Fibroblast of lung (primary cell): Measurements from ENCODE around the gene CD1E. TPM values are rescaled to one million over a fixed set of nuclear protein-coding genes. Genes with fewer than 3 reads are reported as not detected.

Experiments used
- DNase-seq, 2 donors: peaks; one replicate each; pipeline versions ENCODE4 v3.0.0 to v3.0.0-alpha.2; 2010; ENCODE audit warnings: low read depth in 2 of 2
- H2AFZ ChIP-seq: 2 replicates; pipeline ENCODE4 v1.5.1; 2012; ENCODE audit warnings: low read length, control low read depth, inconsistent platforms
- H3K27ac ChIP-seq: 2 replicates; pipeline ENCODE4 v1.5.1; 2011; ENCODE audit warnings: low read length, control low read depth; ENCODE audit not compliant: insufficient read depth
- H3K27me3 ChIP-seq: 2 replicates; pipeline ENCODE4 v1.5.1; 2011; ENCODE audit warnings: mild to moderate bottlenecking, low read length; ENCODE audit not compliant: control insufficient read depth, insufficient read depth
- H3K36me3 ChIP-seq: 2 replicates; pipeline ENCODE4 v1.5.1; 2011; ENCODE audit warnings: low read length; ENCODE audit not compliant: control insufficient read depth, insufficient read depth
- H3K4me1 ChIP-seq: 2 replicates; pipeline ENCODE4 v1.5.1; 2011; ENCODE audit warnings: low read length; ENCODE audit not compliant: control insufficient read depth, insufficient read depth; ENCODE audit errors: extremely low read depth
- H3K4me2 ChIP-seq: 2 replicates; pipeline ENCODE4 v1.5.1; 2011; ENCODE audit warnings: low read length, control low read depth; ENCODE audit not compliant: insufficient read depth; ENCODE audit errors: extremely low read depth
- H3K4me3 ChIP-seq, 4 experiments: fragments of 200-600 bp in 1 of 4; sonication (generic) in 1 of 4; replicated peaks in 1 of 4; 2 replicates each; pipeline ENCODE4 v1.5.1; 2011 to 2016; ENCODE audit warnings: low read length in 4 of 4, low read depth in 3 of 4, mild to moderate bottlenecking in 3 of 4, control low read depth in 2 of 4, inconsistent platforms in 1 of 4, mixed read lengths in 1 of 4; ENCODE audit not compliant: insufficient read depth in 1 of 4; ENCODE audit errors: control extremely low read depth in 1 of 4
- H3K79me2 ChIP-seq: 2 replicates; pipeline ENCODE4 v1.5.1; 2012; ENCODE audit warnings: mild to moderate bottlenecking, low read length, inconsistent platforms; ENCODE audit not compliant: control insufficient read depth, insufficient read depth
- H3K9ac ChIP-seq: 2 replicates; pipeline ENCODE4 v1.5.1; 2011; ENCODE audit warnings: mild to moderate bottlenecking, low read length, control low read depth; ENCODE audit not compliant: insufficient read depth
- H3K9me3 ChIP-seq: 2 replicates; pipeline ENCODE4 v1.5.1; 2012; ENCODE audit warnings: low read depth, low read length; ENCODE audit not compliant: control insufficient read depth, insufficient read depth
- H4K20me1 ChIP-seq: 2 replicates; pipeline ENCODE4 v1.5.1; 2011; ENCODE audit warnings: low read length; ENCODE audit not compliant: control insufficient read depth, insufficient read depth; ENCODE audit errors: extremely low read depth
- CTCF ChIP-seq, 2 donors: IDR thresholded peaks in 1 of 2; conservative IDR thresholded peaks in 1 of 2; 1 replicate in 1 of 2; 2 replicates in 1 of 2; pipeline ENCODE4 v1.5.1; 2011 to 2012; ENCODE audit warnings: low read length in 2 of 2, control low read depth in 1 of 2, inconsistent platforms in 1 of 2, low read depth in 1 of 2, mild to moderate bottlenecking in 1 of 2
- EZH2 ChIP-seq: IDR thresholded peaks from 2 replicates; pipeline ENCODE4 v1.5.1; 2012; ENCODE audit warnings: low read length, control low read depth, mild to moderate bottlenecking; ENCODE audit errors: missing control alignments
- polyA plus RNA-seq, 2 donors: library from polyadenylated mRNA; depleted of rRNA in 1 of 2; stranded (reverse) in 1 of 2; unstranded in 1 of 2; fragments of >200 nt; gene quantifications; 2 replicates each; pipeline ENCODE4 v1.2.1, GENCODE V29; 2011 to 2012; ENCODE audit warnings: missing spikeins in 1 of 2
- total RNA-seq: library from RNA; depleted of rRNA; stranded (reverse); fragments of >200 nt; gene quantifications from 2 replicates; pipeline ENCODE4 v1.2.1, GENCODE V29; 2014

The CD1E gene
- total and polyA plus RNA-seq, 2 donors (not counting 1 experiment from before 2014, with no cell fraction given): not detected

- TF ChIP-seq EZH2 (no peak), CTCF (conservative IDR thresholded peaks at IDR 0.05 in 1 of 2, IDR thresholded peaks at IDR 0.05 in 1 of 2; ENCODE audit: low read depth in 1 of 2, low read length in 2 of 2) (no peak)
- Histone ChIP-seq H3K4me2 (no peak overlapping the region), H3K9me3 (no peaks in the 10 kb centered on the region), H3K79me2 (no peaks in the 10 kb centered on the region), H2AFZ (no peak overlapping the region), H3K4me1 (no peaks in the 10 kb centered on the region), H3K27me3 (no peaks in the 10 kb centered on the region), H3K9ac (no peak overlapping the region), H4K20me1 (no peaks in the 10 kb centered on the region), H3K27ac (no peak overlapping the region), H3K36me3 (no peaks in the 10 kb centered on the region), H3K4me3 (no peak overlapping the region)
- DNase-seq: no peak
Observed at GRCh38 chr1:158328426-158328825, 25.3 kb upstream of the CD1E start.

- H3K4me3 ChIP-seq: no peak overlapping the region
- H3K27ac ChIP-seq: no peak overlapping the region
- H3K4me2 ChIP-seq: no peak overlapping the region
- DNase-seq: no peak
- H3K79me2 ChIP-seq: no peaks in the 10 kb centered on the region
- H3K36me3 ChIP-seq: no peaks in the 10 kb centered on the region
- H3K4me1 ChIP-seq: no peaks in the 10 kb centered on the region
- no peak overlapping the region for H2AFZ ChIP-seq
- H3K27me3 ChIP-seq: no peaks in the 10 kb centered on the region
- no peak overlapping the region for H3K9ac ChIP-seq
- TF ChIP-seq CTCF (conservative IDR thresholded peaks at IDR 0.05 in 1 of 2, IDR thresholded peaks at IDR 0.05 in 1 of 2; ENCODE audit: low read depth in 1 of 2, low read length in 2 of 2) (no peak), EZH2 (no peak)
- H4K20me1 ChIP-seq: no peaks in the 10 kb centered on the region
- no peaks in the 10 kb centered on the region for H3K9me3 ChIP-seq
Observed at GRCh38 chr1:158329300-158329699, 24.4 kb upstream of the CD1E start.

GRCh38 chr1:158329733-158330132 is 24.0 kb upstream of the CD1E start:
- H3K36me3 ChIP-seq: no peaks in the 10 kb centered on the region
- DNase-seq: no peak

More at GRCh38 chr1:158329733-158330132, 24.0 kb upstream of the CD1E start:
- H3K4me1 ChIP-seq: no peaks in the 10 kb centered on the region
- TF ChIP-seq CTCF (conservative IDR thresholded peaks at IDR 0.05 in 1 of 2, IDR thresholded peaks at IDR 0.05 in 1 of 2; ENCODE audit: low read depth in 1 of 2, low read length in 2 of 2): no peak
- TF ChIP-seq EZH2: no peak
- no peaks in the 10 kb centered on the region for H4K20me1 ChIP-seq
- no peak overlapping the region for H3K27ac ChIP-seq
- no peak overlapping the region for H3K4me3 ChIP-seq
- H3K9me3 ChIP-seq: no peaks in the 10 kb centered on the region
- H2AFZ ChIP-seq: no peak overlapping the region
- no peaks in the 10 kb centered on the region for H3K79me2 ChIP-seq
- H3K27me3 ChIP-seq: no peaks in the 10 kb centered on the region
- H3K4me2 ChIP-seq: no peak overlapping the region
- no peak overlapping the region for H3K9ac ChIP-seq
